Endothelial cell of umbilical vein (primary cell): ENCODE results near the gene PCTP. TPM values are rescaled to one million over a fixed set of nuclear protein-coding genes. Genes with fewer than 3 reads are reported as not detected.

Experiments used
- BruUV-seq: library from RNA; stranded (reverse); fragments of 400-500 nt; replicated peaks from 2 replicates; lab custom pipeline; 2021; lab: Mats Ljungman, UMichigan
- CTCF ChIA-PET: fragments of 300-600, 350-600 bp; sonication (Branson Sonifier 250); formaldehyde crosslinking; loops from one replicate; lab custom pipeline; 2021; ENCODE audit warnings: antibody characterized with exemption, inconsistent platforms; lab: Charles Lee
- POLR2A ChIA-PET: fragments of 300-600, 350-600 bp; sonication (Branson Sonifier 250); formaldehyde crosslinking; loops from one replicate; lab custom pipeline; 2021; ENCODE audit warnings: antibody characterized with exemption, inconsistent platforms; lab: Charles Lee
- DNase-seq: peaks from one replicate; pipeline ENCODE4 v3.0.0-alpha.2; 2011; ENCODE audit warnings: low read depth, low spot score
- FAIRE-seq: peaks from 2 replicates; lab custom pipeline; 2011; peaks lifted over from hg19 to GRCh38; lab: Jason Lieb, UNC
- H2AFZ ChIP-seq: 2 replicates; pipeline ENCODE4 v1.6.0; 2012; ENCODE audit warnings: low read depth, low read length, control low read depth, inconsistent platforms
- H3K27ac ChIP-seq: 2 replicates; pipeline ENCODE4 v1.5.1; 2011; ENCODE audit warnings: low read depth, mild to moderate bottlenecking, control low read depth, low read length, moderate library complexity; ENCODE audit not compliant: insufficient read depth
- H3K27me3 ChIP-seq, 2 experiments: 2 replicates each; pipeline versions ENCODE4 v1.6.0 to v1.6.1; 2011; ENCODE audit warnings: low read length in 2 of 2, mixed read lengths in 1 of 2; ENCODE audit not compliant: control insufficient read depth in 2 of 2, insufficient read depth in 2 of 2
- H3K36me3 ChIP-seq, 2 experiments: 2 replicates in 1 of 2; 3 replicates in 1 of 2; pipeline ENCODE4 v1.5.1; 2011; ENCODE audit warnings: low read length in 2 of 2, mild to moderate bottlenecking in 1 of 2, moderate library complexity in 1 of 2; ENCODE audit not compliant: control insufficient read depth in 2 of 2, insufficient read depth in 2 of 2; ENCODE audit errors: extremely low read depth in 1 of 2
- H3K4me1 ChIP-seq: 3 replicates; pipeline ENCODE4 v1.5.1; 2011; ENCODE audit warnings: mild to moderate bottlenecking, low read length; ENCODE audit not compliant: control insufficient read depth, insufficient read depth; ENCODE audit errors: extremely low read depth
- H3K4me2 ChIP-seq: 2 replicates; pipeline ENCODE4 v1.6.1; 2011; ENCODE audit warnings: low read length, control low read depth, mixed read lengths; ENCODE audit not compliant: insufficient read depth
- H3K4me3 ChIP-seq, 3 experiments: fragments of 200-600 bp in 1 of 3; sonication (generic), shearing (Covaris generic) in 1 of 3; replicated peaks in 1 of 3; 2 replicates each; pipeline ENCODE4 v1.5.1; 2011 to 2016; ENCODE audit warnings: control low read depth in 3 of 3, low read length in 3 of 3, mild to moderate bottlenecking in 2 of 3, inconsistent platforms in 1 of 3, low read depth in 1 of 3, moderate library complexity in 1 of 3; ENCODE audit not compliant: insufficient read depth in 1 of 3
- H3K79me2 ChIP-seq: 2 replicates; pipeline ENCODE4 v1.6.0; 2012; ENCODE audit warnings: low read length, inconsistent platforms; ENCODE audit not compliant: control insufficient read depth, insufficient read depth
- H3K9ac ChIP-seq: replicated peaks from 2 replicates; pipeline ENCODE3; 2011; ENCODE audit warnings: low read length, control low read depth; ENCODE audit not compliant: insufficient read depth; ENCODE audit errors: extremely low read depth
- H3K9me1 ChIP-seq: replicated peaks from 3 replicates; pipeline ENCODE4 v1.6.0; 2011; ENCODE audit warnings: mild to moderate bottlenecking, low read length; ENCODE audit not compliant: control insufficient read depth, insufficient read depth; ENCODE audit errors: extremely low read depth
- H3K9me3 ChIP-seq: replicated peaks from 2 replicates; pipeline ENCODE4 v1.5.1; 2012; ENCODE audit warnings: low read length, inconsistent platforms; ENCODE audit not compliant: control insufficient read depth, insufficient read depth
- H4K20me1 ChIP-seq: replicated peaks from 2 replicates; pipeline ENCODE3; 2011; ENCODE audit warnings: mild to moderate bottlenecking, low read length; ENCODE audit not compliant: control insufficient read depth, insufficient read depth; ENCODE audit errors: extremely low read depth
- EZH2 ChIP-seq: IDR thresholded peaks from 2 replicates; pipeline ENCODE4 v1.6.1; 2012; ENCODE audit warnings: borderline replicate concordance, low read depth, mild to moderate bottlenecking, moderate library complexity, low read length, inconsistent platforms; ENCODE audit not compliant: severe bottlenecking
- FOS ChIP-seq: IDR thresholded peaks from 2 replicates; pipeline ENCODE4 v1.6.1; 2011; ENCODE audit warnings: mild to moderate bottlenecking, low read length, moderate library complexity, borderline replicate concordance; ENCODE audit not compliant: insufficient read depth
- GATA2 ChIP-seq: IDR thresholded peaks from 2 replicates; pipeline ENCODE4 v1.7.0; 2011; ENCODE audit warnings: low read depth, mild to moderate bottlenecking, moderate library complexity, mixed read lengths, low read length; ENCODE audit not compliant: insufficient read length, insufficient read depth
- JUN ChIP-seq: IDR thresholded peaks from 2 replicates; pipeline ENCODE4 v1.6.1; 2011; ENCODE audit warnings: borderline replicate concordance, low read depth; ENCODE audit not compliant: insufficient read length, insufficient read depth
- MYC ChIP-seq: IDR thresholded peaks from one replicate; pipeline ENCODE4 v1.6.1; 2011; ENCODE audit warnings: mild to moderate bottlenecking, low read depth, low read length
- POLR2A ChIP-seq: IDR thresholded peaks from 2 replicates; pipeline ENCODE4 v1.6.1; 2012; ENCODE audit warnings: low read depth, mild to moderate bottlenecking, control low read depth, low read length
- POLR2AphosphoS5 ChIP-seq: IDR thresholded peaks from 2 replicates; pipeline ENCODE4 v1.6.1; 2012; ENCODE audit warnings: low read depth, mild to moderate bottlenecking, control low read depth, low read length, moderate library complexity; ENCODE audit not compliant: insufficient read depth
- dilution Hi-C: fragments of 300-500 bp; cut with MboI; formaldehyde crosslinking; loops from one replicate; pipeline ENCODE4 v1.15.0; 2019; ENCODE audit warnings: low sequenced_read_pairs; ENCODE audit not compliant: extremely low pct_ligation_motif_present
- intact Hi-C: fragments of 100-400 bp; cut with micrococcal nuclease; formaldehyde crosslinking; loops from one replicate; pipeline ENCODE4 v1.10.0; 2022
- polyA plus RNA-seq, 4 experiments: library from polyadenylated mRNA; depleted of rRNA in 3 of 4; stranded (reverse) in 3 of 4; unstranded in 1 of 4; fragments of >200 nt; gene quantifications; 2 replicates each; pipeline versions ENCODE4 v1.2.1 to v1.2.3, GENCODE V29; 2011 to 2012; ENCODE audit warnings: missing spikeins in 1 of 4
- total RNA-seq: library from RNA; stranded (reverse); gene quantifications from 2 replicates; pipeline ENCODE4 v1.2.3, GENCODE V29; 2021
- TF ChIP-seq, protein P1 (sequence below): IDR thresholded peaks from 2 replicates; pipeline ENCODE4 v1.6.1; 2011; ENCODE audit not compliant: insufficient read depth, insufficient read length
- TF ChIP-seq, protein P2 (sequence below), 2 donors: IDR thresholded peaks; 1 replicate in 1 of 2; 2 replicates in 1 of 2; pipeline ENCODE4 v1.5.1; 2011; ENCODE audit warnings: low read length in 2 of 2, mild to moderate bottlenecking in 2 of 2, moderate library complexity in 2 of 2, control low read depth in 1 of 2, inconsistent platforms in 1 of 2, low read depth in 1 of 2; ENCODE audit not compliant: insufficient read depth in 1 of 2; ENCODE audit errors: extremely low read depth in 1 of 2

PCTP gene
- total and polyA plus RNA-seq, 2 donors (not counting 3 experiments of a cell fraction or from before 2014, with no cell fraction given) = 13.5 to 18.3 TPM

DNA sequence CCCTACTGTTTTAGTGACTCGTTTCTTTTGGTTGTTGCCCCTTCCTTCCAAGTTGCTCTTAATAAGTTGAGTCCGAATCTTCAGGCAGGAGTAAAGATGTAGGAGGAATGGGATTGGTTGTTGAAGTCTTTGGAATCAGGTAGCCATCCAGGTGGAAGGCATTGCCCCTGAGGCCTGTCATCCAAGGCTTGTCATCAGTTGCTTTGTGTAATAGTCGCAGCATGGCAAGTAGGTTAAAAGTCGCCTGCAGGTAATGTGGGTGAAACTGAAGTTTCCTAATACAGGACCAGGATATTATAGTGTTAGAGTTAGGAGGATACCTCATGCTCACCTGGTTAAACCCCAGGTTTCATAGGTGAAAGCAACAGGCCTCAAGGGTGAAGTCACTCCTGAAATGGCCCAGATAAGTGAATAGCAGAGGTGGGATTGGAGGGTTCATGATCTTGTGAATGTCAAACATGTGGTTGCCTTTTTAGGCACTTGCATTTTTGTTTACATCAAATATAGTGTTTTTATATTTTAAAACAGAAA, 934 bp downstream of the PCTP start:
- H3K9ac ChIP-seq = no peak overlapping the region
- H3K4me3 ChIP-seq = peak overlapping the region; percentile 55 to 75 (median 69)
- intact Hi-C loops = loop anchor here (2.0 to 5.0 kb wide), 3 partner anchors 17 to 1086 kb away; partner anchors contain the start of gene MMD
- DNase-seq (no peak), FAIRE-seq (no peak)
- H3K27ac ChIP-seq = no peak overlapping the region
- peaks cover 11% of the 10 kb centered on the region for H3K79me2 ChIP-seq
- H3K4me2 ChIP-seq = peak overlapping the region; percentile 89
- dilution Hi-C loops = no loop called here
- no peaks in the 10 kb centered on the region for H3K9me3 ChIP-seq
- no peaks in the 10 kb centered on the region for H3K36me3 ChIP-seq
- no peaks in the 10 kb centered on the region for H4K20me1 ChIP-seq
- no peak for TF ChIP-seq FOS
- no peak for TF ChIP-seq GATA2
- TF ChIP-seq, protein P1, sequence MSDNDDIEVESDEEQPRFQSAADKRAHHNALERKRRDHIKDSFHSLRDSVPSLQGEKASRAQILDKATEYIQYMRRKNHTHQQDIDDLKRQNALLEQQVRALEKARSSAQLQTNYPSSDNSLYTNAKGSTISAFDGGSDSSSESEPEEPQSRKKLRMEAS = no peak
- no peak for TF ChIP-seq POLR2A
- TF ChIP-seq, protein P2, sequence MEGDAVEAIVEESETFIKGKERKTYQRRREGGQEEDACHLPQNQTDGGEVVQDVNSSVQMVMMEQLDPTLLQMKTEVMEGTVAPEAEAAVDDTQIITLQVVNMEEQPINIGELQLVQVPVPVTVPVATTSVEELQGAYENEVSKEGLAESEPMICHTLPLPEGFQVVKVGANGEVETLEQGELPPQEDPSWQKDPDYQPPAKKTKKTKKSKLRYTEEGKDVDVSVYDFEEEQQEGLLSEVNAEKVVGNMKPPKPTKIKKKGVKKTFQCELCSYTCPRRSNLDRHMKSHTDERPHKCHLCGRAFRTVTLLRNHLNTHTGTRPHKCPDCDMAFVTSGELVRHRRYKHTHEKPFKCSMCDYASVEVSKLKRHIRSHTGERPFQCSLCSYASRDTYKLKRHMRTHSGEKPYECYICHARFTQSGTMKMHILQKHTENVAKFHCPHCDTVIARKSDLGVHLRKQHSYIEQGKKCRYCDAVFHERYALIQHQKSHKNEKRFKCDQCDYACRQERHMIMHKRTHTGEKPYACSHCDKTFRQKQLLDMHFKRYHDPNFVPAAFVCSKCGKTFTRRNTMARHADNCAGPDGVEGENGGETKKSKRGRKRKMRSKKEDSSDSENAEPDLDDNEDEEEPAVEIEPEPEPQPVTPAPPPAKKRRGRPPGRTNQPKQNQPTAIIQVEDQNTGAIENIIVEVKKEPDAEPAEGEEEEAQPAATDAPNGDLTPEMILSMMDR (IDR thresholded peaks at IDR 0.05; ENCODE audit: extremely low read depth in 1 of 2, insufficient read depth in 1 of 2, low read depth in 1 of 2, low read length in 2 of 2) = no peak
- TF ChIP-seq JUN = no peak
- TF ChIP-seq EZH2 = no peak
- TF ChIP-seq MYC = no peak
- no peak for TF ChIP-seq POLR2AphosphoS5
- no peaks in the 10 kb centered on the region for H3K27me3 ChIP-seq
- no TSS peak for BruUV-seq
- CTCF ChIA-PET = interaction anchor here (0.9 to 2.0 kb wide), 10 partner anchors 12 to 964 kb away, joined by 3 to 14 read pairs (median 6); no protein-coding TSS in a partner anchor
- peaks cover 5% of the 10 kb centered on the region for H3K4me1 ChIP-seq
- H2AFZ ChIP-seq = peak overlapping the region; percentile 86
- H3K9me1 ChIP-seq = no peaks in the 10 kb centered on the region
- POLR2A ChIA-PET = interaction anchor here (1.2 kb wide), 1 partner anchor 9 kb away, joined by 4 read pairs; no protein-coding TSS in a partner anchor
